ENCODE data around the gene SBF2.

Gene SBF2

DNA sequence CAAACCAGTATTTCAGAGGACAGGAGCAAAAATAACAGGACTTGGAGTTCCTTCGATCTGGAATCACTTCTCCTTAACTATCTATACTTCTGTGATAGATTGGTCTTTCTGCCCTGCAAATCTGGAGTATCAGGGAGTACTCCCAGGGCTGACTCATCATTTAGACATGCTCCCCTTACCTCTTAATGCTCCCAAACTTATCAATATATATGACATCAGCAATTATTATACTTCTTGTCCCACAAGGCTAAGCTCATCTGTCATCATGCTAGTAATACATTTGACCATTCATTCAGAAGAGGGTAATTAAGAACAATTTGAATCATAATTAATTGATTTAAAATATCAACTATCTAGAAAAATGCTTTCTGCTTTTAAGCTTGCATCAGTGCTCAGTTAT lies 466.3 kb downstream of the SBF2 start:
- Histone ChIP-seq H3K36me3 (ENCODE audit: control insufficient read depth, insufficient read depth, low read length) (no peaks in the 10 kb centered on the region), H3K4me3 (ENCODE audit: low read length) (no peak overlapping the region), H3K27me3 (ENCODE audit: control insufficient read depth, insufficient read depth, low read length) (no peaks in the 10 kb centered on the region), H3K4me1 (ENCODE audit: control insufficient read depth, insufficient read depth, low read length) (no peaks in the 10 kb centered on the region), H3K27ac (ENCODE audit: low read depth, low read length) (no peak overlapping the region), H3K9ac (ENCODE audit: low read length) (no peak overlapping the region)

DNA sequence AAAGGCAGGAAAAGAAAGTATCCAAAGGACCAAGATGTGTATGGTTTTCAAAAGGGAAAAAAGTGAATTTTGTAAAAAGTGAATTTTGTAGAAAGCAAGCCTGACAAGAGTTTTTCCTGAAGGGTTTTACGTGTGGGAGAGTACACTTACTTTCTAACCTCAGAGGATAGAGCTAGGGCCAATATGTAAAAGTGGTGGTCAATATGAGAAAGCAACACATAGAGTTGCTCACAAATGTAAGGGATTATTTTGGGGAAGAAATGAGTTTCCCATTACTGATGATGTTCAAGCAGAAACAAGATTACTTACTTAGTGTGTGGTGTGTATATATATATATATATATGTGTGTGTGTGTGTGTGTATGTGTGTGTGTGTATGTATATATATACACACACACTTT lies 467.6 kb downstream of the SBF2 start:
- no peaks in the 10 kb centered on the region for H3K27me3 ChIP-seq (ENCODE audit: control insufficient read depth, insufficient read depth, low read length)
- H3K27ac ChIP-seq (ENCODE audit: low read depth, low read length): no peak overlapping the region
- no peak overlapping the region for H3K9ac ChIP-seq (ENCODE audit: low read length)
- H3K4me1 ChIP-seq (ENCODE audit: control insufficient read depth, insufficient read depth, low read length): no peaks in the 10 kb centered on the region
- H3K36me3 ChIP-seq (ENCODE audit: control insufficient read depth, insufficient read depth, low read length): peaks cover 2% of the 10 kb centered on the region
- no peak overlapping the region for H3K4me3 ChIP-seq (ENCODE audit: low read length)

DNA sequence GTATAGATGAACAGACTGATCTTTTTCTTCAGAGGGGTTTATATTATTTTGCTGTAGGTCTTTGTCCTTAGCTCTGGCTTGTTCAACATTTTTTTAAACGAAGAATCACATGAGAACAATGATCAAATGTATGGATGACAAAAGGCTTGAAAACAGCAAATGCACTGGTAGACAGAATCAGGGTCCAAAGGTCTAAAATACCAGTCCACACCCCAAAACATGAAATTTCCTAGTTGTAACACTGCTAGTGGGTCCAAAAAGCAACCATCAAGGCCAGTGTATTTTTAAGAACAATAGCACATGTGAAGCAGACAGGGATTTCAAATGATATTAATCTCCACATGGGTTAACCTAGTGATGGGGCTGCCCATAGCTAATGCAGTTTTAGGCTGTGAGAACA lies 468.1 kb downstream of the SBF2 start:
- Histone ChIP-seq H3K9ac (ENCODE audit: low read length) (no peak overlapping the region), H3K27me3 (ENCODE audit: control insufficient read depth, insufficient read depth, low read length) (no peaks in the 10 kb centered on the region), H3K36me3 (ENCODE audit: control insufficient read depth, insufficient read depth, low read length) (peaks cover 2% of the 10 kb centered on the region), H3K27ac (ENCODE audit: low read depth, low read length) (no peak overlapping the region), H3K4me3 (ENCODE audit: low read length) (no peak overlapping the region), H3K4me1 (ENCODE audit: control insufficient read depth, insufficient read depth, low read length) (no peaks in the 10 kb centered on the region)

DNA sequence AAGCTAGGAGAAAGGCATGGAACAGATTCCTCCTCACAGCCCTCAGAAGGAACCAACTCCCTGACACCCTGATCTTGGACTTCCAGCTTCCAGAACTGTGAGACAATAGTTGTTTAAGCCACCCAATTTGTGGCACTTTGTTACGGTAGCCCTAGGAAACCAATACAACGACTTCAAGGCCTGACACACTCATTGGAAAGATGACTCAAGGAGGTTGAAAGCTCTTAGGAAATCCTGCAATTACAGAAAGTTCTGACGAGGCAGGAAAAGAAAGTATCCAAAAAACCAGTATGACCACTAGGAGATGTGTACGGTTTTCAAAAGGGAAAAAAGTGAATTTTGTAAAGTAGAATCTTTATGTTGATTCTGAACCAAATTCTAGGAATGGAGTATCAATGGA lies 468.7 kb downstream of the SBF2 start:
- Histone ChIP-seq H3K36me3 (ENCODE audit: control insufficient read depth, insufficient read depth, low read length) (peaks cover 2% of the 10 kb centered on the region), H3K27me3 (ENCODE audit: control insufficient read depth, insufficient read depth, low read length) (no peaks in the 10 kb centered on the region), H3K4me1 (ENCODE audit: control insufficient read depth, insufficient read depth, low read length) (no peaks in the 10 kb centered on the region), H3K4me3 (ENCODE audit: low read length) (no peak overlapping the region), H3K9ac (ENCODE audit: low read length) (no peak overlapping the region), H3K27ac (ENCODE audit: low read depth, low read length) (no peak overlapping the region)

DNA sequence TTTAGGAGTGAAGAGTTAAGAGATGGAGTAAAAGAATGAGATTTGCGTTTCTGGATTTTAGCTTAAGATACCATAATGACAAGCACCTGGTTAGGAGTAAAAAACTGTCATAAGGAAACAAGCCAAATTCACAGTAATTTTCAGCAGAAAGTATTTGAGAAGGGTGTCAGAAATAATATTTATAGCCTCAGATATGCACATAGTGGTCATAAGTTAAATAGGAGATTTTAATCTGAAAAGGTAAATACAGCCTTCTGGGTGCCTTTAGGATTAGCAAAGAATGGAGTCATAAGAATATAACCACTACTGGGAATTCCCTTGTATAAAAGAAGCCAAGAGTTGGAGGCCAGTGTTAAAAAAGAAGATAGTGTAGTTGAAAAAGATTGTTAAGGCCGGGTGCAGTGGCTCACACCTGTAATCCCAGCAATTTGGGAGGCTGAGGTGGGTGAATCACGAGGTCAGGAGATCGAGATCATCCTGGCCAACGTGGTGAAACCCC lies 470.1 kb downstream of the SBF2 start:
- H3K9ac ChIP-seq (ENCODE audit: low read length): no peak overlapping the region
- H3K36me3 ChIP-seq (ENCODE audit: control insufficient read depth, insufficient read depth, low read length): peaks cover 2% of the 10 kb centered on the region
- H3K4me1 ChIP-seq (ENCODE audit: control insufficient read depth, insufficient read depth, low read length): no peaks in the 10 kb centered on the region
- no peaks in the 10 kb centered on the region for H3K27me3 ChIP-seq (ENCODE audit: control insufficient read depth, insufficient read depth, low read length)
- no peak overlapping the region for H3K4me3 ChIP-seq (ENCODE audit: low read length)
- H3K27ac ChIP-seq (ENCODE audit: low read depth, low read length): no peak overlapping the region

DNA sequence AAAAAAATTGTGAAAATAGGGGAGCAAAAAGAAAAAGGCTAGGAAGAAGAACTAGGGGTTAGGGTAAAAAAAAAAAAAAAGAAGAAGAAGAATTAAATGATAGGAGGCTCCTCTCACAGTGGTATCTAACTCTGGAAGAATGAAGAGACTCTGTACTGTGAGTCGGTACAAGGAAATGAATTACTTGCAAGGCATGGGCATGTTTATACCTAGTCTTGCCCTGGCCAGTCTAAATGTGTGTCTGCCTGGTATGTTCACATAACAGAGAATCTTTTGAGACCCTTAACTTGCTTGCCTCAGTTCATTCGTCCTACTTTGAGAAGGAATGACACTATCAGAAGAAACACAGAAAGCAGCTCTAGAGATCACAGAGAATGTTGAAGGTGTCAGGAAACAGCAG lies 470.6 kb downstream of the SBF2 start:
- H3K4me3 ChIP-seq (ENCODE audit: low read length): no peak overlapping the region
- H3K9ac ChIP-seq (ENCODE audit: low read length): no peak overlapping the region
- peaks cover 2% of the 10 kb centered on the region for H3K36me3 ChIP-seq (ENCODE audit: control insufficient read depth, insufficient read depth, low read length)
- H3K27me3 ChIP-seq (ENCODE audit: control insufficient read depth, insufficient read depth, low read length): no peaks in the 10 kb centered on the region
- no peak overlapping the region for H3K27ac ChIP-seq (ENCODE audit: low read depth, low read length)
- H3K4me1 ChIP-seq (ENCODE audit: control insufficient read depth, insufficient read depth, low read length): no peaks in the 10 kb centered on the region

DNA sequence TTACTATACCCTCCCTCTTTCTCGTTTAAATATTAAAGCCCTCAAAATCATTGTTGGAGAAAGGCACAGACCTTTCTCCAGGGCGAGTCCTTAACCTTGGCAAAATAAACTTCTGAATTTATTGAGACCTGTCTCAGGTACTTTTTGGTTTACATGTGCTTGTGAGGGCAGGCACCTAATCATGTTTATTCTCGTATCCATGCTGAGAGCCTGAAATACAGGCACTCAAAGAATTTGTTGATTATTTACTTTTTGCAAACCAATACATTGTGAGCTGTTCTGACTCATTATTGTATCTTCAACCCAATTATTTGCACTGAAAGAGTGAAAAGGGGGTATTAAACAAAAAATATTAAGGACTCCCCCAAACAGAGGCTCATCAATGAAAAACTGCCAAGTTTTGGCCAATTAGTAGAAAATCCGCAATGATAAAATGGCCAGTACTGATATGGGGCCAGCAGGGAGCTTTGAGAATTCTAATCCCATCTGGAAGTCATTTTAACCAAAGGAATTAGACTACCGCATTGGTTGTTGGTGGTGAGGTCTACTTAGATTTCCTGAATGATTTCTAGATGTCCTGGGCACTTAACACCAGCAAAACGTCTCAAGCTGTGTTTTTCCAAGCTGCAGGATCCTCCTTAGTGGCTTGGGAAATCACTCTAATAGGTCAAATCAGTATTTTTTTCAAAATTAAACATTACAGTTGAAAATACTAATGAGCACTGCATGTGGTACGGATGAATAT lies 472.8 kb downstream of the SBF2 start:
- Histone ChIP-seq H3K27ac (ENCODE audit: low read depth, low read length) (no peak overlapping the region), H3K4me3 (ENCODE audit: low read length) (no peak overlapping the region)

DNA sequence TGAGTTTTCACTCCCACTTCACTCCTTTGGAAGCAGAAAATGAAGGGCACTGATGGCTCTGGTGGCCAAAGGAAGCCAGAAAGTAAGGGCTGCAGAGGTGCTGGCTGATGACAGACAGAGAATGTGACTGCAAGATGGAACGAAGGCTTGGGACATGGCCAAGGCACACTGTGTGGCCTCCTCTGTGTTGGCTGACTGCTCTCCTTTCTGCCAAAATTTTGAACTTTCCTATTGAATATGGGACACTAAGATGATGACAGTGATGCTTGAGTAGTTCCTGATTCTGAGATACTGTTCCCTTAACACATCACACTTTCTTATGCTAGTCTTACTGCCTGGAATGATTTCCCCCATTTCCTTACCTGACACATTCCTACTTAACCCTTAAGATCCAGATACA lies 473.8 kb downstream of the SBF2 start:
- Histone ChIP-seq H3K27ac (ENCODE audit: low read depth, low read length) (no peak overlapping the region), H3K4me3 (ENCODE audit: low read length) (no peak overlapping the region), H3K9ac (ENCODE audit: low read length) (no peak overlapping the region), H3K4me1 (ENCODE audit: control insufficient read depth, insufficient read depth, low read length) (no peaks in the 10 kb centered on the region), H3K27me3 (ENCODE audit: control insufficient read depth, insufficient read depth, low read length) (no peaks in the 10 kb centered on the region), H3K36me3 (ENCODE audit: control insufficient read depth, insufficient read depth, low read length) (peaks cover 2% of the 10 kb centered on the region)

More for the DNA sequence above, 472.8 kb downstream of the SBF2 start:
- H3K27me3 ChIP-seq (ENCODE audit: control insufficient read depth, insufficient read depth, low read length): no peaks in the 10 kb centered on the region
- no peaks in the 10 kb centered on the region for H3K4me1 ChIP-seq (ENCODE audit: control insufficient read depth, insufficient read depth, low read length)
- H3K36me3 ChIP-seq (ENCODE audit: control insufficient read depth, insufficient read depth, low read length): peaks cover 2% of the 10 kb centered on the region
- no peak overlapping the region for H3K9ac ChIP-seq (ENCODE audit: low read length)

DNA sequence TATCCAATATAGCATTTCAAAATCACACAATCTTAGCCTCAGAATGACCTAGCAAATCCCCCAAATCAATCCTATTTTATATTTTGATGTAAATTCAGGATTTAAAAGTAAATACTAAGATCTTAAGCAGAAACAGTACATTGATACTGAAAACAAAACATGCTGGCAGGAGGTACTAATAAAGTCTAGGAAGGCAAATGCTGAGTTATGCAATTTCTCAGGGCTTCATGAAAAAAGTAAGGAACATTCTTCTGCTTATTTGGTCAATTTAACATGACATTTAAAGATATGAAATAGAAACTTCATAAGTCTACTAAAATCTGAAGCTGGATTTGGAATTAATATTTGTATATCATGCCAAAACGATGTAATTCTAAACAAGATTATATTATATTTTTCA lies 476.8 kb downstream of the SBF2 start:
- no peaks in the 10 kb centered on the region for H3K27me3 ChIP-seq (ENCODE audit: control insufficient read depth, insufficient read depth, low read length)
- H3K27ac ChIP-seq (ENCODE audit: low read depth, low read length): no peak overlapping the region
- H3K36me3 ChIP-seq (ENCODE audit: control insufficient read depth, insufficient read depth, low read length): no peaks in the 10 kb centered on the region
- H3K9ac ChIP-seq (ENCODE audit: low read length): no peak overlapping the region
- H3K4me1 ChIP-seq (ENCODE audit: control insufficient read depth, insufficient read depth, low read length): no peaks in the 10 kb centered on the region
- H3K4me3 ChIP-seq (ENCODE audit: low read length): no peak overlapping the region

DNA sequence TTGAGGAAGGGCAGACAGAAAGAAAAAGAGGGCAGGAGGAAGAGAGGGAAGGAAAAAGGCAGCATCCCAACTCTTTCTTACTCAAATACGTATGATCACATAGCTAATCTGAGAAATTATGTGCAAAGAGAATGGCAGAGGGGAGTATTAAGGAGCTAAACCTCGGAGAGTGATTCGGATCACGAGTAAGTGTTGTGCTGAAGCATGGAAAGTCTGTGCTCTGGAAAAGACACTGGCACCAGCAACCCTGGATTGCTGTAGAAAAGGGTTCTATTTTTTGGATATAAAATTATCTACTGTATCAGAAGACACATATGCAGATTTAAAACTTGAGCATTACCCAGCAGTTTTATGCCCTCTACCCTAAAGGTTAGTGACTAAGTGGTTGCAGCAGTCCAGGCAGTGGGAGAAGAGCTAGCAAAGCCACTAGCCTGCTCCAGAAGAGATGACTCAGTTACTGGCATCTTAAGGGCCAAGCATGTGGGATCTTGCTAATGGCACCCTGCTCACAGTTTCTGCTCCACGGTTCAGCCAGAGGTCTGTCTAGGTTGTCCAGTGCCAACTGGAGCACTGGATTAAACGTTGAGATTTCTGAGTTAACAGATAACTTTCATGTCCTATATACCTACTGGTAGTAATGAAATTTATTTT lies 478.4 kb downstream of the SBF2 start:
- Histone ChIP-seq H3K27ac (ENCODE audit: low read depth, low read length) (no peak overlapping the region), H3K36me3 (ENCODE audit: control insufficient read depth, insufficient read depth, low read length) (no peaks in the 10 kb centered on the region), H3K9ac (ENCODE audit: low read length) (no peak overlapping the region), H3K27me3 (ENCODE audit: control insufficient read depth, insufficient read depth, low read length) (no peaks in the 10 kb centered on the region), H3K4me3 (ENCODE audit: low read length) (no peak overlapping the region), H3K4me1 (ENCODE audit: control insufficient read depth, insufficient read depth, low read length) (no peaks in the 10 kb centered on the region)

DNA sequence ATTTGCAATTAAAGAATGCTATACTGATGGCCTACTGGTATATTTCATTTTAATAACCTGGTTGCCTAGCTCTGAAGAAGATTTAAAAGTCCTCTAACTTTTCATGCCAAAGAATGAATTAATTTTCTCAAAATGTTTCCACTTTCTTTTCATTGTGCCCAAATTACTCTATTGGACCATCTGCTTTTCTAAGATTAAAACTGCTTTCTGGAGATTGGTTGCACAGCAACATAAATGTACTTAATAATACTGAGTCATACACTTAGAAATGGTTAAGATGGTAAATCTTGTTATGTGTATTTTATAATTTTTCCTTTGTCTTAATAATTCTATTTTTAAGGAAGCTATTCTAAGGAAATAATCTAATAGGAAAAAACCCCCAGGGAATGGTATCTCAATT lies 479.9 kb downstream of the SBF2 start:
- no peak overlapping the region for H3K4me3 ChIP-seq (ENCODE audit: low read length)
- no peaks in the 10 kb centered on the region for H3K4me1 ChIP-seq (ENCODE audit: control insufficient read depth, insufficient read depth, low read length)
- H3K27ac ChIP-seq (ENCODE audit: low read depth, low read length): no peak overlapping the region
- H3K36me3 ChIP-seq (ENCODE audit: control insufficient read depth, insufficient read depth, low read length): no peaks in the 10 kb centered on the region
- no peaks in the 10 kb centered on the region for H3K27me3 ChIP-seq (ENCODE audit: control insufficient read depth, insufficient read depth, low read length)
- no peak overlapping the region for H3K9ac ChIP-seq (ENCODE audit: low read length)

DNA sequence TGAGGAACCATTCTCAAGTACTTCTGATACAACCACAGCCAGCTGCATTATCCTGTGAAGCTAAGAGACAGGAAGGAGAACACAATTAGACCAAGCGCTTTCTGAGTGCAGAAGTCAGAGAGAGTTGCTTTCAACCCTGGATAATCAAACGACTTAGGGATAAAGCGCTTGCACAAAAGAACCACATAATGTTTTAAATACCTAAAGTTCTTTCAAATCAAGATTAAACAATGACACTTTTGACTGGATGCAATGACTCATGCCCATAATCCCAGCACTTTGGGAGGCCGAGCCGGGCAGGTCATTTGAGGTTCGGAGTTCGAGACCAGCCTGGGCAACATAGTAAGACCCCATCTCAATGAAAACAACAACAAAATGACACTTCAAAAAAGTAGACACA lies 485.1 kb downstream of the SBF2 start:
- Histone ChIP-seq H3K27ac (ENCODE audit: low read depth, low read length) (no peak overlapping the region), H3K27me3 (ENCODE audit: control insufficient read depth, insufficient read depth, low read length) (no peaks in the 10 kb centered on the region), H3K4me1 (ENCODE audit: control insufficient read depth, insufficient read depth, low read length) (peaks cover 8% of the 10 kb centered on the region), H3K9ac (ENCODE audit: low read length) (no peak overlapping the region), H3K36me3 (ENCODE audit: control insufficient read depth, insufficient read depth, low read length) (peaks cover 9% of the 10 kb centered on the region), H3K4me3 (ENCODE audit: low read length) (no peak overlapping the region)

Measured in rectal smooth muscle tissue (tissue), 1 donor.